ENCODE measurements around the gene IL18R1. TPM values are rescaled to one million over a fixed set of nuclear protein-coding genes. Genes with fewer than 3 reads are reported as not detected.

Gene IL18R1
- total and polyA plus RNA-seq, 2 donors: 7.5 to 9.8 TPM

DNA sequence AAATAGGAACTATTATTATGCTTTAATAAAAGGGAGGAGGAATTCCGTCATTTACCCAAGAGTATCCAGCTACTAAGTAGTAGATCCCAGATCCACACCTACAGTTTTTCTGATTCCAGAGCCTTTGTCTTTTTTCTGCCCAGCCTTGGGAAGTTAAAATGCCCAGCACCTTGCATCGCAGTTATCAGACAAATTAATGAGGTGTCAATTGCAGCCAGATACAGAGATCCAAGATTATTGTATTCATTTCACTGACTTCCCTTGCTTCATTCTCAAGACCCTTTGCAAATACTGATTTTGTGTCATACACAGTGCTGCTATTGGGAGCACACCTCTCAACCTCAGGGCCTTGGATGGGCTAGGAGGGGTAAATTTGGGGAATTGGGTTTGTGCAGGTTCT, 1.1 kb downstream of the IL18R1 start:
- 98% methylated on average over 2 of the region's 2 CpGs for WGBS
- peaks cover 3 to 4% of the 10 kb centered on the region in 2 donors for H3K4me1 ChIP-seq (ENCODE audit: control insufficient read depth in 2 of 2, insufficient read depth in 2 of 2, low read length in 2 of 2)
- H3K27ac ChIP-seq (ENCODE audit: low read depth in 1 of 2, low read length in 1 of 2): no peak overlapping the region

DNA sequence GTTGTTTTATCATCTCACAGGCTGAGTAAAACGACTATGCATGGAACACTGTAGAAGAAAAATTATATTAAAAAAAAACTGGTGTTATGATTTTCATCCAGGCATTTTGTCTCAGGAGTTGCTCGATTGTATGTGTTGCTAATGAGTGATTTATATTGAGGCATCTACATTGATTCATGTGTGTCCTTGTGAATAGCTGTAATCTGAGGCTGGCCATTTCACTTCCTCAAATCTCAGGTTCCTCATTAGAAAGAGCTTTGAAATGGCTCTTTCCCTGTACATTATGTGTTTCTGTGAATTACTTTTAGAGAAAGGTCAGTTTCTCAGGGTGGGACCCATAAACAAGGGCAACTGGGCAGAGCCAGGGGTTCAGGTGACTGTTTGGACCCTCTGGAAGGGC, 2.3 kb downstream of the IL18R1 start:
- DNase-seq (ENCODE audit: low read depth in 6 of 9, low spot score in 9 of 9): no peak
- peaks cover 3 to 4% of the 10 kb centered on the region in 2 donors for H3K4me1 ChIP-seq (ENCODE audit: control insufficient read depth in 2 of 2, insufficient read depth in 2 of 2, low read length in 2 of 2)

More for the DNA sequence above, 1.1 kb downstream of the IL18R1 start:
- H3K4me3 ChIP-seq (ENCODE audit: low read length in 2 of 2): no peak overlapping the region
- H3K9me3 ChIP-seq (ENCODE audit: control insufficient read depth in 2 of 2, insufficient read depth in 1 of 2, low read length in 1 of 2): no peaks in the 10 kb centered on the region
- DNase-seq (ENCODE audit: low read depth in 6 of 9, low spot score in 9 of 9): no peak
- H3K36me3 ChIP-seq (ENCODE audit: control insufficient read depth in 2 of 2, insufficient read depth in 2 of 2, low read length in 1 of 2): no peaks in the 10 kb centered on the region
- H3K27me3 ChIP-seq (ENCODE audit: control insufficient read depth in 2 of 2, insufficient read depth in 1 of 2, low read length in 1 of 2): peaks cover 0 to 4% of the 10 kb centered on the region in 2 donors

DNA sequence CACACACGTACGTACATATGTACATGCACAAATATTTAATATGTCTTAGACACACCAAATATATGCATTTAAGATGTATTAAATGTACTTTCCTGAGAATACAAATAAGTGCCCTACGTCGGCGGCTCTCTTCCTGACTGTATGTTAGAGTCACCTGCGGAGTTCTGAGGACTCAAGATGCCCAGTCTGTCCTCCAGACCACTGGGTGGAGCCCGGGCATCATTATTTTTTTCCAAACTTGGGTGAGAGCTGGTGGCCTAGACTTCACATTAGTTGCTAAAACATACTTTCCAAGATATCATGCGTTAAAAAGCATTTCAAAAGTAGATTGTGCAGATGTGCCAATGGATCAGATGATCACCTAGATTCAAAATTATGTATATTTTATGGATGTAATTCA, 2.9 kb downstream of the IL18R1 start:
- Histone ChIP-seq H3K4me1 (ENCODE audit: control insufficient read depth in 2 of 2, insufficient read depth in 2 of 2, low read length in 2 of 2) (peaks cover 3 to 4% of the 10 kb centered on the region in 2 donors), H3K36me3 (ENCODE audit: control insufficient read depth in 2 of 2, insufficient read depth in 2 of 2, low read length in 1 of 2) (no peaks in the 10 kb centered on the region), H3K27ac (ENCODE audit: low read depth in 1 of 2, low read length in 1 of 2) (no peak overlapping the region), H3K27me3 (ENCODE audit: control insufficient read depth in 2 of 2, insufficient read depth in 1 of 2, low read length in 1 of 2) (peaks cover 0 to 4% of the 10 kb centered on the region in 2 donors), H3K9me3 (ENCODE audit: control insufficient read depth in 2 of 2, insufficient read depth in 1 of 2, low read length in 1 of 2) (no peaks in the 10 kb centered on the region), H3K4me3 (ENCODE audit: low read length in 2 of 2) (no peak overlapping the region)
- WGBS: 96% methylated on average over 8 of the region's 8 CpGs
- DNase-seq (ENCODE audit: low read depth in 6 of 9, low spot score in 9 of 9): no peak

More for the DNA sequence above, 2.3 kb downstream of the IL18R1 start:
- 55% methylated on average over 2 of the region's 2 CpGs for WGBS
- H3K27ac ChIP-seq (ENCODE audit: low read depth in 1 of 2, low read length in 1 of 2): no peak overlapping the region
- H3K4me3 ChIP-seq (ENCODE audit: low read length in 2 of 2): no peak overlapping the region
- peaks cover 0 to 4% of the 10 kb centered on the region in 2 donors for H3K27me3 ChIP-seq (ENCODE audit: control insufficient read depth in 2 of 2, insufficient read depth in 1 of 2, low read length in 1 of 2)
- no peaks in the 10 kb centered on the region for H3K9me3 ChIP-seq (ENCODE audit: control insufficient read depth in 2 of 2, insufficient read depth in 1 of 2, low read length in 1 of 2)
- no peaks in the 10 kb centered on the region for H3K36me3 ChIP-seq (ENCODE audit: control insufficient read depth in 2 of 2, insufficient read depth in 2 of 2, low read length in 1 of 2)

DNA sequence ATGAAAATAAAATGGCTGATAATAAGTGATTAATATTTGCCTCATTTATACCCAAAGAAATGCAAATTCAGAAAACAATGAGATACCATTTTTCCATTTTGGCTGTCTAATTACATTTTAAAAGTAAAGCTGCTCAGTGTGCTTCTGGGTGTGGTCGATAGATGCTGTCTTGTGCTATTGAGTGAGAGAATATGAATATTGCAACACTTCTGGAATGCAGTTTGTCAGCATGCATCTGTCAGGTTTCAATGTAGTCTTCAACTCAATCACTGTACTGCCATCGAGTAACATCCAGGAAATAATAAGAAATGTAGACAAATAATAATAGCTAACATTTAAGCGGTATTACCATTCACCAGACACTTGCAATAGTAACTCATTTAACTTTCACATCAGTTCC, 3.9 kb downstream of the IL18R1 start:
- H3K27ac ChIP-seq (ENCODE audit: low read depth in 1 of 2, low read length in 1 of 2): no peak overlapping the region
- H3K36me3 ChIP-seq (ENCODE audit: control insufficient read depth in 2 of 2, insufficient read depth in 2 of 2, low read length in 1 of 2): no peaks in the 10 kb centered on the region
- no peaks in the 10 kb centered on the region for H3K9me3 ChIP-seq (ENCODE audit: control insufficient read depth in 2 of 2, insufficient read depth in 1 of 2, low read length in 1 of 2)
- peaks cover 0 to 4% of the 10 kb centered on the region in 2 donors for H3K27me3 ChIP-seq (ENCODE audit: control insufficient read depth in 2 of 2, insufficient read depth in 1 of 2, low read length in 1 of 2)
- H3K4me3 ChIP-seq (ENCODE audit: low read length in 2 of 2): no peak overlapping the region
- WGBS: 96% methylated on average over 3 of the region's 3 CpGs
- DNase-seq (ENCODE audit: low read depth in 6 of 9, low spot score in 9 of 9): no peak
- H3K4me1 ChIP-seq (ENCODE audit: control insufficient read depth in 2 of 2, insufficient read depth in 2 of 2, low read length in 2 of 2): peaks cover 3 to 4% of the 10 kb centered on the region in 2 donors

DNA sequence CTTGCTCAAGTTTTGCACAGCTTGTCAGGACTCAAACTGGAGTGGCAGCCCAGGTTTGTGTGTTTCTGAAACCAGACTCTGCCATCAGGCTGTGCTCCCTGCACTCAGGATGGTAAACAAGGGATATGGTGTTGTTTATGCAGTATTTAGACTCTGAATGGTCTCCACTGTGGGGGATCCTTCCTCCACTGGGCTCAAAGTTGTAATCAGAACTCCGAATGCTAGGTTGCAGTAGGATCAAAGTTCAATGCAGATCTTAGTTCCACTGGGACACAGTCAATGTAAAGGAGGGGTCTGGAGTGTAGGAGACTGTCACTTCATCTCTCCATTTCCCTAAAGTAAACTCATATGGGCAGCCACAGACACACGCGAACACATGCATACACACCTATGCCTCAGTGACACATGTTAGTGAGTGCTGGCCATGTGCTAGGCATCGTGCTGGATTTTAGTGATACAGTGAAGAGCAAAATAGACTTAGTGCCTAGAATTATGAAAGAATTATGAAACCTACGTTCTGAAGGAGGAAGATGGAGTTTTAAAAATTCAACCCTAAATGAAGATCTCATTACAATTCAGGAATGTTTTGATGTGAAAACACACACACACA, 6.1 kb downstream of the IL18R1 start:
- H3K4me3 ChIP-seq (ENCODE audit: low read length in 2 of 2): no peak overlapping the region
- H3K36me3 ChIP-seq (ENCODE audit: control insufficient read depth in 2 of 2, insufficient read depth in 2 of 2, low read length in 1 of 2): no peaks in the 10 kb centered on the region
- no peaks in the 10 kb centered on the region for H3K27me3 ChIP-seq (ENCODE audit: control insufficient read depth in 2 of 2, insufficient read depth in 1 of 2, low read length in 1 of 2)
- no peak for DNase-seq (ENCODE audit: low read depth in 6 of 9, low spot score in 9 of 9)
- H3K4me1 ChIP-seq (ENCODE audit: control insufficient read depth in 2 of 2, insufficient read depth in 2 of 2, low read length in 2 of 2): no peaks in the 10 kb centered on the region
- no peak overlapping the region for H3K27ac ChIP-seq (ENCODE audit: low read depth in 1 of 2, low read length in 1 of 2)
- peaks cover 0 to 7% of the 10 kb centered on the region in 2 donors for H3K9me3 ChIP-seq (ENCODE audit: control insufficient read depth in 2 of 2, insufficient read depth in 1 of 2, low read length in 1 of 2)
- 86% methylated on average over 5 of the region's 5 CpGs for WGBS

DNA sequence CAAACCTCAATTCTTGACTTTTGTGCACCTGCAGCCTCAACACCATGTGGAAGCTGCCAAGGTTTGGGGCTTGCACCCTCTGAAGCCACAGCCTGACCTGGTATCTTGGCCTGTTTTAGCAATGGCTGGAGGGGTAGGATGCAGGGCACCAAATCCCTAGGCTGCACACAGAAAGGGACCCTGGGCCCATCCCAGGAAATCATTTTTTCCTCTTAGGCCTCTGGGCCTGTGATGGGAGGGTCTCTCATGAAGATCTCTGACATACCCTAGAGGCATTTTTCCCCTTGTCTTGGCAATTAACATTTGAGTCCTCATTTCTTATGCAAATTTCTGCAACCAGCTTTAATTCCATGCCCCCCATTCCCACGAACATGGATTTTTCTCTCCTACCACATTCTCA, 10.2 kb downstream of the IL18R1 start:
- H3K4me3 ChIP-seq (ENCODE audit: low read length in 2 of 2): no peak overlapping the region
- no peaks in the 10 kb centered on the region for H3K36me3 ChIP-seq (ENCODE audit: control insufficient read depth in 2 of 2, insufficient read depth in 2 of 2, low read length in 1 of 2)
- H3K4me1 ChIP-seq (ENCODE audit: control insufficient read depth in 2 of 2, insufficient read depth in 2 of 2, low read length in 2 of 2): peaks cover 0 to 4% of the 10 kb centered on the region in 2 donors
- no peak overlapping the region for H3K27ac ChIP-seq (ENCODE audit: low read depth in 1 of 2, low read length in 1 of 2)
- 93% methylated on average over 1 of the region's 1 CpG for WGBS
- no peak for DNase-seq (ENCODE audit: low read depth in 6 of 9, low spot score in 9 of 9)
- H3K27me3 ChIP-seq (ENCODE audit: control insufficient read depth in 2 of 2, insufficient read depth in 1 of 2, low read length in 1 of 2): no peaks in the 10 kb centered on the region
- H3K9me3 ChIP-seq (ENCODE audit: control insufficient read depth in 2 of 2, insufficient read depth in 1 of 2, low read length in 1 of 2): peaks cover 0 to 7% of the 10 kb centered on the region in 2 donors

DNA sequence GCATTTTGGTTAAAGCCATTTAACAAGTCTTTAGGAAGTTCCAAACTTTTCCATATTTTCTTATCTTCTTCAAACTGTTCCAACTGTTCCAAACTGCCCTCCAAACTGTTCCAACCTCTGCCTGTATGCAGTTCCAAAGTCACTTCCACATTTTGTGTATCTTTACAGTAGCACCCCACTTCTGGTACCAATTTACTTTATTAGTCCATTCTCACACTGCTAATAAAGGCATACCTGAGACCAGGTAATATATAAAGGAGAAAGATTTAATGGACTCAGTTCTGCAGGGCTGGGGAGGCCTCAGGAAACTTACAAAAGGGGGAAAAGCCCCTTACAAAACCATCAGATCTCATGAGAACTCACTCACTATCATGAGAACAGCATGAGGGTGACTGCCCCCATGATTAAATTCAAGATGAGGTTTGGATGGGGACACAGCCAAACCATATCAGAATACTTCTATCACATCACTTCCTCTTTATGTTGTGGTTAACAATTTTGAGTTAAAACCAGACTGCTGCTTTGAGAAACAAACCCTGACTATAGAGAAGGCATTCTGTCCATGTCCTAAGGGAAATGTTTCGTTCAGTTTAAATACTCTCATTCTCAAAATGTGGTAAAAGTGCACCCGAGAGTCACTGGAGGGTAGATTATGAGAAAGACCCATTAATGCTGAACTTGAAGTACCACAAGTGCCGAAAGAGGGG, 11.0 kb downstream of the IL18R1 start:
- H3K36me3 ChIP-seq (ENCODE audit: control insufficient read depth in 2 of 2, insufficient read depth in 2 of 2, low read length in 1 of 2): no peaks in the 10 kb centered on the region
- peaks cover 0 to 4% of the 10 kb centered on the region in 2 donors for H3K4me1 ChIP-seq (ENCODE audit: control insufficient read depth in 2 of 2, insufficient read depth in 2 of 2, low read length in 2 of 2)
- H3K27ac ChIP-seq (ENCODE audit: low read depth in 1 of 2, low read length in 1 of 2): peak overlapping the region; percentile 53 to 73
- no peaks in the 10 kb centered on the region for H3K27me3 ChIP-seq (ENCODE audit: control insufficient read depth in 2 of 2, insufficient read depth in 1 of 2, low read length in 1 of 2)
- WGBS: 73% methylated on average over 3 of the region's 3 CpGs
- peaks cover 0 to 7% of the 10 kb centered on the region in 2 donors for H3K9me3 ChIP-seq (ENCODE audit: control insufficient read depth in 2 of 2, insufficient read depth in 1 of 2, low read length in 1 of 2)
- H3K4me3 ChIP-seq (ENCODE audit: low read length in 2 of 2): no peak overlapping the region
- no peak for DNase-seq (ENCODE audit: low read depth in 6 of 9, low spot score in 9 of 9)

DNA sequence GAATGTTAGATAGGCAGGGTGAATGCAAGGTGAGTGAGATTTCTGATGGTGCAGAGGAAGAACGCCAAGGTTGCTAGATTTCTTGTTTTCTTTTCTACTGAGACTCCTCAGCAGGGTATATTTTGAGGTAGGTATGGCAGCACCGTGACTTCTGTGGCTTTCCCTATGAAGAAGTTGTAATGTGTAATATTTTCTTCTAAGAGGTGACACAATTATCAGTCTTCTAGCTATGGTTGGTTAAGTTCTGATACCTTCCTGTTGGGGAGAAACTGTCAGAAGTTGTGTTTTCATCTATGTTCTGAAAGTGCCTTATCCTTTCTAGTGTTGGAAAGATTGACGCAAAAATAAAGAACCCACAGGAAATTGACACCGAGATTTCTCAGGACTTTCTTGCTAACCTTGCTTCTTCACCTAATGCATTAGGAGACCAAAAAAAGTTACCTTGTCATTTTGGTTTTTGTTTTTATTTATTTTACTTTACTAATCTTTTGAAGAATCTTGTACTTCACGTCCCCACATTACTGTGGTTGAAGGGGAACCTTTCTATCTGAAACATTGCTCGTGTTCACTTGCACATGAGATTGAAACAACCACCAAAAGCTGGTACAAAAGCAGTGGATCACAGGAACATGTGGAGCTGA, 11.9 kb downstream of the IL18R1 start:
- no peak overlapping the region for H3K4me3 ChIP-seq (ENCODE audit: low read length in 2 of 2)
- H3K9me3 ChIP-seq (ENCODE audit: control insufficient read depth in 2 of 2, insufficient read depth in 1 of 2, low read length in 1 of 2): peaks cover 0 to 7% of the 10 kb centered on the region in 2 donors
- no peaks in the 10 kb centered on the region for H3K27me3 ChIP-seq (ENCODE audit: control insufficient read depth in 2 of 2, insufficient read depth in 1 of 2, low read length in 1 of 2)
- no peaks in the 10 kb centered on the region for H3K36me3 ChIP-seq (ENCODE audit: control insufficient read depth in 2 of 2, insufficient read depth in 2 of 2, low read length in 1 of 2)
- peak overlapping the region in 1 of 2 donors; percentile 53 for H3K27ac ChIP-seq (ENCODE audit: low read depth in 1 of 2, low read length in 1 of 2)
- DNase-seq (ENCODE audit: low read depth in 6 of 9, low spot score in 9 of 9): peak in 2 of 9 donors; percentile 18 to 59
- H3K4me1 ChIP-seq (ENCODE audit: control insufficient read depth in 2 of 2, insufficient read depth in 2 of 2, low read length in 2 of 2): peaks cover 0 to 4% of the 10 kb centered on the region in 2 donors
- WGBS: 32% methylated on average over 6 of the region's 6 CpGs

Measured in thymus (tissue), 11 donors.